Measurements from ENCODE around the gene MTRF1L. TPM values are rescaled to one million over a fixed set of nuclear protein-coding genes. Genes with fewer than 3 reads are reported as not detected.

MTRF1L gene
- total RNA-seq, 1 donor from 2014 or later: 17.6 TPM

DNA sequence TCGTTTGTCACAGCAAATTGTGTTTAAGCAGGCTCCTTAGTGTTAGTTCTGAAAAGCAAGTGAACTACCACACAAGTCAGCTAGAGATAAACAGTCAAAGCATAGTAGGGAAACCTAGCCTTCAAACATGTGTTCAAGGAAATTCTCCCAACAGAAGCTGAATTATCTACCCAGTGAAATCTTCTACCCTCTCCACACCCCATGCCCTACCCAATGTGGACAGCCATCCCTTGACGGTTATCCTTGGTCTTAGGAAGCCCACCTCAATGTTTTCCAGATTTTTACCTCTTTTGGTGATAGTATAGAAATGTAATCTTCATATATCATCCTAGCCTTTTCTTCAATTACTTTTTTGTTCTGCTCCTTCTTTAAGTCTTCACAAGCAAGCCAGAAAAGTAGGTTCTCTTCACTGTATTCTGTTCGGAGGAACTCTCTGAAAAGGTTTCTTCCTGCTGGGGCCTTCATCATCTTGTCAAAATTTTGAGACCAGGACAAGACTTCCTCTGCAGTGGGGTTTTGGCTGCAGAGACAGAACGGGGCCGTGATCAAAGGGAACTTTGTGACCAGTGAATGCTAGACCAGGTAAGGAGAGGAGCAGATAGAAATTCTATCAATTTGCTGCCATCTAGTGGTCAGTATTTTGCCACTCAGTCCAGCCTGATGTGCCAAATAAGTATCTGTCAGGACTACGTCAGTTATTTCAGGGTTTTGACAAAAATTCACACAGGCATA is 21.6 kb upstream of the MTRF1L start:
- no peak for DNase-seq (ENCODE audit: low spot score)
- H3K36me3 Mint-ChIP-seq (ENCODE audit: low read depth): no peaks in the 10 kb centered on the region
- TF ChIP-seq, protein P1, sequence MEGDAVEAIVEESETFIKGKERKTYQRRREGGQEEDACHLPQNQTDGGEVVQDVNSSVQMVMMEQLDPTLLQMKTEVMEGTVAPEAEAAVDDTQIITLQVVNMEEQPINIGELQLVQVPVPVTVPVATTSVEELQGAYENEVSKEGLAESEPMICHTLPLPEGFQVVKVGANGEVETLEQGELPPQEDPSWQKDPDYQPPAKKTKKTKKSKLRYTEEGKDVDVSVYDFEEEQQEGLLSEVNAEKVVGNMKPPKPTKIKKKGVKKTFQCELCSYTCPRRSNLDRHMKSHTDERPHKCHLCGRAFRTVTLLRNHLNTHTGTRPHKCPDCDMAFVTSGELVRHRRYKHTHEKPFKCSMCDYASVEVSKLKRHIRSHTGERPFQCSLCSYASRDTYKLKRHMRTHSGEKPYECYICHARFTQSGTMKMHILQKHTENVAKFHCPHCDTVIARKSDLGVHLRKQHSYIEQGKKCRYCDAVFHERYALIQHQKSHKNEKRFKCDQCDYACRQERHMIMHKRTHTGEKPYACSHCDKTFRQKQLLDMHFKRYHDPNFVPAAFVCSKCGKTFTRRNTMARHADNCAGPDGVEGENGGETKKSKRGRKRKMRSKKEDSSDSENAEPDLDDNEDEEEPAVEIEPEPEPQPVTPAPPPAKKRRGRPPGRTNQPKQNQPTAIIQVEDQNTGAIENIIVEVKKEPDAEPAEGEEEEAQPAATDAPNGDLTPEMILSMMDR (IDR thresholded peaks at IDR 0.05): peak; percentile 94
- H3K27me3 Mint-ChIP-seq (ENCODE audit: low read depth): no peaks in the 10 kb centered on the region
- no peaks in the 10 kb centered on the region for H3K9me3 Mint-ChIP-seq (ENCODE audit: low read depth)
- H3K27ac Mint-ChIP-seq (ENCODE audit: unreplicated experiment): no peak overlapping the region
- H3K4me3 Mint-ChIP-seq (ENCODE audit: unreplicated experiment): no peak overlapping the region
- peaks cover 8% of the 10 kb centered on the region for H3K4me1 Mint-ChIP-seq (ENCODE audit: low read depth)

DNA sequence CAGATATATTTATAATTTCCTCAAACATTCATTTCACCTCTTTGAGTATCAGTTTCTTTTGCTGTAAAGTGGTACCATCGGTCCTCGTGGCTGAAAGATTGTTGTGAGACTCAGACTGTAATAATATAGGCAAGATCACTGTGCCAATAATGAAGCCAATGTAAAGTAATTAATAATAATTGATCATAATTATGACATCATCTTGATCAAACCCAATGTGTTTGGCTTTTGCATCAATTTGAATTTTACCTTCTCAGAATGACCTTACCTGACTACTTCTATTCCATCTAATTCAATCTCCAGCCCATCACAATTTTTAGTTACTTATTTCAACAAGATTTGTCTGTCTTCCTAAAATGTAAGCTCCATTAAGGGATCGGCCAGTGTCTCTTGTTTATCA is 15.8 kb upstream of the MTRF1L start:
- Mint-ChIP-seq H3K27me3 (ENCODE audit: low read depth) (no peaks in the 10 kb centered on the region), H3K36me3 (ENCODE audit: low read depth) (no peaks in the 10 kb centered on the region), H3K4me3 (ENCODE audit: unreplicated experiment) (no peak overlapping the region), H3K27ac (ENCODE audit: unreplicated experiment) (no peak overlapping the region), H3K4me1 (ENCODE audit: low read depth) (peaks cover 9% of the 10 kb centered on the region), H3K9me3 (ENCODE audit: low read depth) (no peaks in the 10 kb centered on the region)
- TF ChIP-seq, protein P1 (IDR thresholded peaks at IDR 0.05): no peak
- DNase-seq (ENCODE audit: low spot score): no peak

DNA sequence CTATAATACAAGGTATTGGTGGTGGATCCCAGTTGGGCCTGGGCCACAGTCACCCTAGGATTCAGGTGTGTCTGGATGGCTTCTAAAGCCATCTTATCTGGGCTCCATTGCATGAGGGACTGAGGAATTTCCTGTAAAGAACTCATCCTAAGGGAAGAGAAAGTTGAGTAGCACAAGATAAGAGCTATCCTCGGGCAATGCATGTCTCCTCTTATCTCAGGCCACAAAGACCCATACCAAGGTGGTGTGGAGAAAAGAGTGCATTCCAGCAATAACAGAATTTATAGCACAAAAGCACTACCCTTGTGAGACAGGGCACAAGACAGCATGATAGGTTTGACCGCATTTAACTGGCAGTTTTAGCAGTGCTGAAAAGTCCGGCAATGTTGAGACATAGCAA is 14.3 kb upstream of the MTRF1L start:
- Mint-ChIP-seq H3K36me3 (ENCODE audit: low read depth) (no peaks in the 10 kb centered on the region), H3K4me3 (ENCODE audit: unreplicated experiment) (no peak overlapping the region), H3K9me3 (ENCODE audit: low read depth) (no peaks in the 10 kb centered on the region), H3K4me1 (ENCODE audit: low read depth) (peaks cover 13% of the 10 kb centered on the region), H3K27me3 (ENCODE audit: low read depth) (no peaks in the 10 kb centered on the region), H3K27ac (ENCODE audit: unreplicated experiment) (no peak overlapping the region)
- TF ChIP-seq, protein P1 (IDR thresholded peaks at IDR 0.05): no peak
- DNase-seq (ENCODE audit: low spot score): no peak

DNA sequence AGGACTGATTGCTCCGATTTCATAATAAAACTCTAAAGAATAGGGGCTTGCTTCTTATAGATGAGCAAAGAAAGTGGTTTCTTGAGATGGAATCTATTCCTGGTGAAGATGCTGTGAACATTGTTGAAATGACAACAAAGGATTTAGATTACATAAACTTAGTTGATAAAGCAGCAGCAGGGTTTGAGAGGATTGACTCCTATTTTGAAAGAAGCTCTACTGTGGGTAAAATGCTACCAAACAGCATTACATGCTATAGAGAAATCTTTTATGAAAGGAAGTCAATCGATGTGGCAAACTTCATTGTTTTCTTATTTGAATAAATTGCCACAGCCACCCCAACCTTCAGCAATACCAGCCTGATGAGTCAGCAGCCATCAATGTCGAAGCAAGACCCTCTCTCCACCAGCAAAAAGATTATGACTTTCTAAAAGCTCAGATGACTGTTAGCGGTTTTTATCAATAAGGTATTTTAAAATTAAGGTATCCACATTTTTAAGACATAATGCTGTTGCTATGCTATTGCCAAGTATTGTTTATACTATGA is 12.7 kb upstream of the MTRF1L start:
- H3K4me3 Mint-ChIP-seq (ENCODE audit: unreplicated experiment): no peak overlapping the region
- H3K27me3 Mint-ChIP-seq (ENCODE audit: low read depth): no peaks in the 10 kb centered on the region
- no peaks in the 10 kb centered on the region for H3K36me3 Mint-ChIP-seq (ENCODE audit: low read depth)
- peaks cover 13% of the 10 kb centered on the region for H3K4me1 Mint-ChIP-seq (ENCODE audit: low read depth)
- TF ChIP-seq, protein P1 (IDR thresholded peaks at IDR 0.05): no peak
- DNase-seq (ENCODE audit: low spot score): no peak
- H3K27ac Mint-ChIP-seq (ENCODE audit: unreplicated experiment): no peak overlapping the region
- H3K9me3 Mint-ChIP-seq (ENCODE audit: low read depth): no peaks in the 10 kb centered on the region

DNA sequence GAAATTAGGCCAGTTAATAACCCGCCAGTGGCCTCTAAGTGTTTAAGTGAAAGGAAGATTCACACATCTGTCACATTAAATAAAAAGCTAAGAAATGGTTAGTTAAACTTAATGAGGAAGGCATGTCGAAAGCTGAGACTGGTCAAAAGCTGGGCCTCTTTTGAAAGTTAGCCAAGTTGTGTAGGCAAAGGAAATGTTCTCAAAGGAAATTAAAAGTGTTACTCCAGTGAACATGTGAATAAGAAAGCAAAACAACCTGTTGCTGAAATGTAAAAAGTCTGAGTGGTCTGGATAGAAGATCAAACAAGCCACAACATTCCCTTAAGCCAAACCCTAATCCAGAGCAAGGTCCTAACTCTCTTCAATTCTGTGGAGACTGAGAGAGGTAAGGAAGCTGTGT is 10.9 kb upstream of the MTRF1L start:
- Mint-ChIP-seq H3K4me3 (ENCODE audit: unreplicated experiment) (no peak overlapping the region), H3K36me3 (ENCODE audit: low read depth) (no peaks in the 10 kb centered on the region), H3K27me3 (ENCODE audit: low read depth) (no peaks in the 10 kb centered on the region), H3K9me3 (ENCODE audit: low read depth) (no peaks in the 10 kb centered on the region), H3K27ac (ENCODE audit: unreplicated experiment) (no peak overlapping the region), H3K4me1 (ENCODE audit: low read depth) (peaks cover 13% of the 10 kb centered on the region)
- TF ChIP-seq, protein P1 (IDR thresholded peaks at IDR 0.05): no peak
- DNase-seq (ENCODE audit: low spot score): no peak
